ENCODE data around the gene SUPT6H.
"Not testable (repeated sequence)": the region's sequence is repeated elsewhere in the genome, so short reads cannot be mapped to it uniquely, and the experiment has no call there.

SUPT6H gene

DNA sequence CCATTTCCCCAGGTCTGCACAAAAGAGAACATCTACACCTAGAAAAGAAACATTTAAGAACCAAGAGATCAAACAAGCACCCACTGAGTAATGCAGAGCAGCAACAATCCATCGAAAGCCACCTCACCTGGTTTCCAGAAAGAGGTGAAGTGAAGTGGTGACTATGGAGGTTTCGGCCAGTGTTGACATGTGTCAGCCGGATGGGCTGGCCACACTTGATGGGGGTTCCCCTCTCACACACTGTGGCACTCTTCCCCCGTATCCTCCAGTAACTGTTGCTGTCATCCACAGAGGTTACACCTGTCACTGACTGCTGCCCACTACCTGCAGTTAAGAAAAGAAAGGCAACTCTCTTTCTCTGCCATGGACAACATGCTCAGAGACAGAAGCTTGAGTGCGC is 6.8 kb upstream of the SUPT6H start:
- DNase-seq = no peak

DNA sequence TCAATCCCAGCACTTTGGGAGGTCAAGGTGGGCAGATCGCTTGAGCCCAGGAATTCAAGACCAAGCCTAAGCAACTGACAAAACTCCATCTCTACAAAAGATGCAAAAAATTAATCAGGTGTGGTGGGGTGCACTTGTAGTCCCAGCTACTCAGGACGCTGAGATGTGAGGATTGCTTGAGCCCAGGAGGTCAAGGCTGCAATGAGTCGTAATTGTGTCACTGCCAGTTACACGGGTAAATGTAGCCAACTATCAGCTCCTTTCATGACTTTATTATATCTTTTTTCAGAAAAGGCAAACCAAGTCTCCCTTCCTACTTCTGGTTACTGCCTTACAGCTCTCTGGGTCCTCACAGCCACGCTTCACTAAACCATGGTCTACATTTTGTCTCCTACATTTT is 4.2 kb upstream of the SUPT6H start:
- DNase-seq = no peak

DNA sequence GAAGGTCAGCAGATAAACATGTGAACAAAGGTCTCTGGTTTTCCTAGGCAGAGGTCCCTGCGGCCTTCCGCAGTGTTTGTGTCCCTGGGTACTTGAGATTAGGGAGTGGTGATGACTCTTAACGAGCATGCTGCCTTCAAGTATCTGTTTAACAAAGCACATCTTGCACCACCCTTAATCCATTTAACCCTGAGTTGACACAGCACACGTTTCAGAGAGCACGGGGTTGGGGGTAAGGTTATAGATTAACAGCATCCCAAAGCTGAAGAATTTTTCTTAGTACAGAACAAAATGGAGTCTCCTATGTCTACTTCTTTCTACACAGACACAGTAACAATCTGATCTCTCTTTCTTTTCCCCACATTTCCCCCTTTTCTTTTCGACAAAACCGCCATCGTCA is 3.7 kb upstream of the SUPT6H start:
- not testable (repeated sequence) for DNase-seq

GRCh38 chr17:28658766-28659496 is 3.1 kb upstream of the SUPT6H start:
- DNase-seq = not testable (repeated sequence)

DNA sequence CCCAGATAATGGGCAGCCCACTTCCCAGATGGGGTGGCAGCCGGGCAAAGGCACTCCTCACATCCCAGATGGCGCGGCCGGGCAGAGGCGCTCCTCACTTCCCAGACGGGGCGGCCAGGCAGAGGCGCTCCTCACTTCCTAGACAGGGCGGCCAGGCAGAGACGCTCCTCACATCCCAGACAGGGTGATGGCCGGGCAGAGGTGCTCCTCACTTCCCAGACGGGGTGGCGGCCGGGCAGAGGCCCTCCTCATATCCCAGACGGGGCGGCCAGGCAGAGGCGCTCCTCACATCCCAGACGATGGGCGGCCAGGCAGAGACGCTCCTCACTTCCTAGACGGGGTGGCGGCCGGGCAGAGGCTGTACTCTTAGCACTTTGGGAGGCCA is 2.5 kb upstream of the SUPT6H start:
- not testable (repeated sequence) for DNase-seq

DNA sequence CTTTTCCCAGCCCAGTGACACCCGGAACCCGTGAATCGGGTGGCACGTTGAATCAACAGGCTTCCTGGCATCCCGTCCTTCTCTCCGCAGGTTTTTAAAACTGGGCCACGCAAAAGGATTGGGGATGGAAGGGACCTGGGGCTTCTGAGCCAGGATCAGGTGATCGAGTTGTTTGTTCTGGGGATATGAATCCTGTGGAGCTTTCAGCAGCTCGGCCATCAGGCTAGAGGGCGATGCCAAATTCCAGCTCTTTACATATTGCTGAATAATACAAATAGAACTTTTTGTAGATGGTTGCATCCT is 473 bp downstream of the SUPT6H start:
- no peak for DNase-seq

DNA sequence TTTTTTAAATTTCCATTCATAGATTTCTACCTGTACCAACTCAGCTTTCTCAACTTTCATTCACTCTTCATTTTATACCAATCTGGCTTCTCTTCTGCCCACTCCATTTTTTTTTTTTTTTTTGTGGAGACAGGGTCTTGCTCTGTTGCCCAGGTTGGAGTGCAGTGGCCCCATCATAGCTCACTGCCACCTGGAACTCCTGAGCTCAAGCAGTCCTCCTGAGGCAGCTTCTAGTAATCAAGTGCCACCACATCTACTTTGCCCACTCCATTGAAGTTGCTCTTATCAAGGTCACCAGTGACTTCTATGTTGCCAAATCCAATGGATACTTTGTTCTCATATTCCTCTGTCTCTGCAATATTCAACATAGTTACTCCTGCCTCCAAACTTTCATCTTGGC is 1.7 kb downstream of the SUPT6H start:
- DNase-seq = no peak

GRCh38 chr17:28665994-28666393 is 4.0 kb downstream of the SUPT6H start:
- no peak for DNase-seq

GRCh38 chr17:28667870-28668269 is 5.9 kb downstream of the SUPT6H start:
- DNase-seq = no peak

DNA sequence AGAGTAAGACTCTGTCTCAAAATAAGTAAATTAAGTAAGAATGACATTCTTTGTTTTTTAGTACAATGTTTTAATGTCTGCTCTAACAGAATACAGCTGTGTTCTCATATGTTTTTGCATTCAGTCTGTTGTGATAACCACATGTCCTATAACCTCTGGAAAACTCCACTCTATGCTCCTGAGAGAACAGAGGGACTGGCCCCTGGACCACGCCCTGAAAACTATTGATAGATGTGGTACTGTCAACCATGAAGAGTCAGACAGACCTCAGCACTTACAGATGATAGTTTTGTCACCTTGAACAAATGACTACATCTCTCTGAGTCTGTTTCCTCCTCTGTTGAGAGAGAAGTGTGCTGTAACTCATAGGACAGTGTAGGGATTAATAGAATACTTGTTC is 7.9 kb downstream of the SUPT6H start:
- DNase-seq = no peak

DNA sequence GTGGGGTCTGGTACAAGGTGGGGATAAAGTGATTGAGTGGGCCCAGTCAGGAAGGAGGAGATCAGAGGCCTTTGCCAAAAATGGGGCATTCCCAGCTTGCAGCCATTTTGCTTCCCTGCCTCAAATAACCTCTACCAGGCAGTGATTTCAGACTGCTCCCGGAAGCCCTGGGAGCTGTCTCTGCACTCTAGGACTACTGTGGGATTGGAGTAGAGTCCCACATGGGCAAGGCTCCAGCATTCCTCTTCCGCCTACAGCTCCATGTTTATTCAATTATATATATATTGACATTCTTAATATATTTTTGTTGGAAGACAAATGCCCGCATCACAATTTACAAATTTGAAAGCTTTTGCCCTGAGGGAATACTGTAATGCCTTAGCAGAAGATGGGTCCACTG is 13.5 kb downstream of the SUPT6H start:
- no peak for DNase-seq

GRCh38 chr17:28675980-28676379 is 14.0 kb downstream of the SUPT6H start:
- DNase-seq = no peak

GRCh38 chr17:28682655-28683054 is 20.6 kb downstream of the SUPT6H start:
- DNase-seq = no peak

GRCh38 chr17:28684963-28685362 is 23.0 kb downstream of the SUPT6H start:
- DNase-seq = no peak

GRCh38 chr17:28685366-28685765 is 23.4 kb downstream of the SUPT6H start:
- DNase-seq = no peak

GRCh38 chr17:28686296-28686695 is 24.3 kb downstream of the SUPT6H start:
- DNase-seq = no peak

DNA sequence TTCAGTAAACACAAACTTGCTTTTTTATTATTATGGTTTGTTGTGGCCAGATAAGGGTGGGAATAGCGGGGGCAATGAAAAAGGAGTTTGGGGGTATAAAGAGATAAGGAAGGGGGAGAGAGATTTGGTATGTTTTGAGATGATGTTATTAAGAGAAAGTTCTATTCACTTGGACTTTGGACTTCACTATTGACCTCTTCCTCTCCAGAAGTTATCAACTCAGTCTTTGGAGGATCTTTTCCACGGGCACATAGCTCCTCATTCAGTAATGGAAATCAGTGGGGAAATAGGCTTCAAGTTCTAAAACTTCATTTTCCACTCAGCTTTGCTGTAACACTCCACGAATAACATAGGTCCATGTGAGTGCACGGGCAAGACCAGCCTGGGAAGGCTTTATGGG is 26.5 kb downstream of the SUPT6H start:
- no peak for DNase-seq

- DNase-seq = no peak
Observed at GRCh38 chr17:28689011-28689410, 27.0 kb downstream of the SUPT6H start.

- no peak for DNase-seq
Observed at GRCh38 chr17:28693869-28694268, 31.9 kb downstream of the SUPT6H start.

GRCh38 chr17:28698253-28698941 is 36.4 kb downstream of the SUPT6H start:
- no peak for DNase-seq

- no peak for DNase-seq
Observed at GRCh38 chr17:28700278-28700677, 38.3 kb downstream of the SUPT6H start.

DNA sequence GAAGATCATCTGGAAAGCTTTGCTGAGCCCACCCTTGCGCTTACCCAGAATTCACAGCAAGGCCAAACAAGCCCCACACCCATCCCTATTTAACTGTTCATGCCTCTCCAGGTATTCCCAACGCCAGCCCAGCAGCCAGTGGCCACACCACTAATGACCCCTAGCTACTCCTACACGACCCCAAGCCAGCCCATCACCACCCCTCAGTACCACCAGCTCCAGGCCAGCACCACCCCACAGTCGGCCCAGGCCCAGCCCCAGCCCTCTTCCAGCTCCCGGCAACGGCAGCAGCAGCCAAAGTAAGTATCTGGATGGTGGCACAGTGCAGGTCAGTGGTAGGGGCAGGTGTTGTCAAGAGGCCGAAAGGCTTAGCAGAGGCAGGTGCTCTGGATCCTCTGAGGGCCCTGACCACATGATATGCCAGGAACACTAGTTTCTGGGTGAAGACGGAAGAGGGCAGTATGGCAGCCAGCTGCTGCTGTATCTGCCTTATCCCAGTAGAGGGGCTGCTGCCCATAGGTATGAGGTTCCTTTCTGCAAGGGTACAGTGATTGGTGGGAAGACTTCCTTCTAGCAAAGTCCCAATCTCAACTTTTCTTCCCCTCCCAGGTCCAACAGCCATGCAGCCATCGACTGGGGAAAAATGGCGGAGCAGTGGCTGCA is 39.0 kb downstream of the SUPT6H start:
- peak; percentile 18 for DNase-seq

DNA sequence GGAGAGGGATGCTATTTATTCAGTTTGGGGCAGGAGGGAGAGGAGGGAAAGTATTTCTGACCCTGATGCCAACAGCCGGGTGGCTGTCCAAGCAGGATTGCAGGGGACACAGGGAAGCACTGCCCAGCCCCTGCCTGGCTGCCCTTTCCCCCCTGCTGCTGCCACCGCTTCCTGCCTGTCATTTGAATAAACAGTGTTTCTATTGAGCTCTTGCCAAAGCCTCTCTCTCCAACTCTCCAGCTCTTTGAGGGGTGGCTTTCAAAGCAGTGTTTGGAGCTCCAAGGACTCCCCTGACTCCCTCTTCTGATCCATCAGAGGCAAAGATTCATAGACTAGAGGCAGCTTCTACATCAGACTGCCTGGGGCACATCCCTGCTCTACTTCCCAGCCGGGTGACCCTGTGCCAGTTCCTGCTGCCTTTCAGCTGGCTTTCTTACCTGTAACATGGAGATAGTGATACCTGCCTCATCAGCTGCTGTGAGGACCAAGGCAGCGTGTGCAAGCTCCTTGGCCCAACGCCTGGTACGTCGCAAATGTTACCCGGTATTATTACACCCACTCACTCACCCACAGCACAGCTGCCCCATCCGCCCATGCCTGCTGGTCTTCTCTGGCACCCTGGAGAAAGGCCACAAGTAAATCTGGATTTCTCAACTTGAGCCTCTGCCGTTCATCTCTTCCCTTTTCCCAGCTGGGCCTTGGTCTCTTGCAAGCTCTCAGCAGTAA is 40.2 kb downstream of the SUPT6H start:
- DNase-seq = no peak

GRCh38 chr17:28702752-28703150 is 40.7 kb downstream of the SUPT6H start:
- no peak for DNase-seq

All from 8988T (cell line).